ENCODE data around the gene IGSF9B. TPM values are rescaled to one million over a fixed set of nuclear protein-coding genes. Genes with fewer than 3 reads are reported as not detected.

The IGSF9B gene
- total and polyA plus RNA-seq, 2 donors from 2014 or later, result 0.86 to 10.4 TPM

GRCh38 chr11:133897331-133897650 lies 59.5 kb downstream of the IGSF9B start:
- Histone ChIP-seq H3K4me3 (ENCODE audit: low read length in 3 of 3) (no peak overlapping the region), H3K9me3 (ENCODE audit: control insufficient read depth in 2 of 3, insufficient read depth in 1 of 3, low read length in 3 of 3) (peaks cover 0 to 5% (median 0%) of the 10 kb centered on the region in 3 donors), H3K27ac (ENCODE audit: low read depth in 2 of 2, low read length in 2 of 2) (no peak overlapping the region), H3K27me3 (ENCODE audit: control insufficient read depth, insufficient read depth, low read length) (no peaks in the 10 kb centered on the region), H3K9ac (ENCODE audit: low read length in 3 of 3) (no peak overlapping the region), H3K36me3 (ENCODE audit: control insufficient read depth in 2 of 3, insufficient read depth in 3 of 3, low read length in 3 of 3) (no peaks in the 10 kb centered on the region), H3K4me1 (ENCODE audit: control insufficient read depth in 2 of 3, insufficient read depth in 2 of 3, low read depth in 1 of 3, low read length in 3 of 3) (no peaks in the 10 kb centered on the region)
- TF ChIP-seq CTCF (IDR thresholded peaks at IDR 0.05; ENCODE audit: borderline replicate concordance, extremely low read depth, insufficient read depth), result no peak
- FAIRE-seq (no peak), DNase-seq (peak in 1 of 5 donors; percentile 9)
- intact Hi-C loops (cut with DNase I), result no loop called here

- H3K36me3 ChIP-seq (ENCODE audit: control insufficient read depth in 2 of 3, insufficient read depth in 3 of 3, low read length in 3 of 3), result no peaks in the 10 kb centered on the region
- DNase-seq (peak in 1 of 5 donors; percentile 14), FAIRE-seq (no peak)
- H3K4me1 ChIP-seq (ENCODE audit: control insufficient read depth in 2 of 3, insufficient read depth in 2 of 3, low read depth in 1 of 3, low read length in 3 of 3), result no peaks in the 10 kb centered on the region
- intact Hi-C loops (cut with DNase I), result no loop called here
- H3K27ac ChIP-seq (ENCODE audit: low read depth in 2 of 2, low read length in 2 of 2), result no peak overlapping the region
- TF ChIP-seq CTCF (IDR thresholded peaks at IDR 0.05; ENCODE audit: borderline replicate concordance, extremely low read depth, insufficient read depth), result no peak
- H3K9ac ChIP-seq (ENCODE audit: low read length in 3 of 3), result no peak overlapping the region
- H3K9me3 ChIP-seq (ENCODE audit: control insufficient read depth in 2 of 3, insufficient read depth in 1 of 3, low read length in 3 of 3), result peaks cover 0 to 1% (median 0%) of the 10 kb centered on the region in 3 donors
- no peak overlapping the region for H3K4me3 ChIP-seq (ENCODE audit: low read length in 3 of 3)
- no peaks in the 10 kb centered on the region for H3K27me3 ChIP-seq (ENCODE audit: control insufficient read depth, insufficient read depth, low read length)
Measured at GRCh38 chr11:133896642-133897330, 60.0 kb downstream of the IGSF9B start.

- no peaks in the 10 kb centered on the region for H3K36me3 ChIP-seq (ENCODE audit: control insufficient read depth in 2 of 3, insufficient read depth in 3 of 3, low read length in 3 of 3)
- intact Hi-C loops (cut with DNase I), result no loop called here
- H3K9ac ChIP-seq (ENCODE audit: low read length in 3 of 3), result no peak overlapping the region
- H3K4me3 ChIP-seq (ENCODE audit: low read length in 3 of 3), result no peak overlapping the region
- H3K9me3 ChIP-seq (ENCODE audit: control insufficient read depth in 2 of 3, insufficient read depth in 1 of 3, low read length in 3 of 3), result no peaks in the 10 kb centered on the region
- TF ChIP-seq CTCF (IDR thresholded peaks at IDR 0.05; ENCODE audit: borderline replicate concordance, extremely low read depth, insufficient read depth), result no peak
- H3K27ac ChIP-seq (ENCODE audit: low read depth in 2 of 2, low read length in 2 of 2), result no peak overlapping the region
- no peaks in the 10 kb centered on the region for H3K27me3 ChIP-seq (ENCODE audit: control insufficient read depth, insufficient read depth, low read length)
- DNase-seq (peak in 1 of 5 donors; percentile 13), FAIRE-seq (no peak)
- H3K4me1 ChIP-seq (ENCODE audit: control insufficient read depth in 2 of 3, insufficient read depth in 2 of 3, low read depth in 1 of 3, low read length in 3 of 3), result no peaks in the 10 kb centered on the region
Measured at GRCh38 chr11:133896028-133896427, 60.7 kb downstream of the IGSF9B start.

GRCh38 chr11:133895551-133895950 lies 61.2 kb downstream of the IGSF9B start:
- Histone ChIP-seq H3K36me3 (ENCODE audit: control insufficient read depth in 2 of 3, insufficient read depth in 3 of 3, low read length in 3 of 3) (no peaks in the 10 kb centered on the region), H3K4me1 (ENCODE audit: control insufficient read depth in 2 of 3, insufficient read depth in 2 of 3, low read depth in 1 of 3, low read length in 3 of 3) (no peaks in the 10 kb centered on the region), H3K4me3 (ENCODE audit: low read length in 3 of 3) (no peak overlapping the region), H3K9me3 (ENCODE audit: control insufficient read depth in 2 of 3, insufficient read depth in 1 of 3, low read length in 3 of 3) (no peaks in the 10 kb centered on the region), H3K9ac (ENCODE audit: low read length in 3 of 3) (no peak overlapping the region), H3K27ac (ENCODE audit: low read depth in 2 of 2, low read length in 2 of 2) (no peak overlapping the region), H3K27me3 (ENCODE audit: control insufficient read depth, insufficient read depth, low read length) (no peaks in the 10 kb centered on the region)
- DNase-seq (peak in 1 of 5 donors; percentile 35), FAIRE-seq (no peak)
- TF ChIP-seq CTCF (IDR thresholded peaks at IDR 0.05; ENCODE audit: borderline replicate concordance, extremely low read depth, insufficient read depth), result no peak
- intact Hi-C loops (cut with DNase I), result no loop called here

Measured in kidney (tissue), 14 donors.